K562 (cell line): Measurements from ENCODE around the gene ATXN1. TPM values are rescaled to one million over a fixed set of nuclear protein-coding genes. Genes with fewer than 3 reads are reported as not detected.

ENCODE experiments used
- ARHGAP35 ChIP-seq: fragments of 450-650 bp; IDR thresholded peaks from 2 replicates; pipeline ENCODE4 v1.6.1; 2018; ENCODE audit not compliant: partially characterized antibody
- CBFB ChIP-seq: sonication (generic); formaldehyde crosslinking; IDR thresholded peaks from 2 replicates; pipeline ENCODE4 v1.4.0; 2020; ENCODE audit warnings: mild to moderate bottlenecking, missing genetic modification reagents
- CXXC5 ChIP-seq: fragments of 250-450 bp; sonication (Bioruptor Pico); IDR thresholded peaks from 2 replicates; pipeline ENCODE4 v1.8.0; 2022; ENCODE audit warnings: inconsistent platforms, mild to moderate bottlenecking, moderate library complexity
- ESRRB ChIP-seq: fragments of 250-450 bp; sonication (Bioruptor Pico); IDR thresholded peaks from 2 replicates; pipeline ENCODE4 v1.5.0; 2020; ENCODE audit warnings: mild to moderate bottlenecking, moderate library complexity, borderline replicate concordance
- PHB ChIP-seq: fragments of 250-450 bp; sonication (Bioruptor Pico); IDR thresholded peaks from 2 replicates; pipeline ENCODE4 v1.5.0; 2021
- PURB ChIP-seq: sonication (generic); formaldehyde crosslinking; IDR thresholded peaks from 2 replicates; pipeline ENCODE4 v1.9.0; 2021; ENCODE audit warnings: low read depth, mild to moderate bottlenecking, missing genetic modification reagents
- ZKSCAN3 ChIP-seq: fragments of 250-450 bp; sonication (Bioruptor Pico); IDR thresholded peaks from 2 replicates; pipeline ENCODE4 v1.4.0; 2020
- ZNF174 ChIP-seq: fragments of 250-450 bp; sonication (Bioruptor Pico); IDR thresholded peaks from 2 replicates; pipeline ENCODE4 v1.4.0; 2020; ENCODE audit warnings: mild to moderate bottlenecking
- ZNF282 ChIP-seq: sonication (generic); formaldehyde crosslinking; IDR thresholded peaks from 2 replicates; pipeline ENCODE4 v1.8.1; 2023; ENCODE audit warnings: missing genetic modification reagents
- polyA plus RNA-seq, 8 experiments: library from polyadenylated mRNA; depleted of rRNA in 4 of 8; stranded (reverse) in 5 of 8; unstranded in 3 of 8; fragments of >200 nt; fragmentation: Nextera tagmentation in 2 of 8; fragmentation: Illumina TruSeq in 1 of 8; extraction: Ambion mirVana in 2 of 8; extraction: Trizol in 1 of 8; gene quantifications; 2 replicates each; pipeline versions ENCODE4 v1.2.1 to v1.2.3, GENCODE V29; 2011 to 2014; ENCODE audit warnings: inconsistent platforms in 1 of 8, missing spikeins in 1 of 8
- total RNA-seq, 7 experiments: library from RNA; depleted of rRNA in 6 of 7; stranded (reverse); fragments of >200 nt in 6 of 7; fragmentation: Illumina TruSeq in 2 of 7; extraction: Trizol in 2 of 7; gene quantifications; 2 replicates each; pipeline versions ENCODE4 v1.2.1 to v1.2.3, GENCODE V29; 2011 to 2021; ENCODE audit warnings: low replicate concordance in 1 of 7
- TF ChIP-seq, protein P1 (sequence below): fragments of 450-650 bp; IDR thresholded peaks from 2 replicates; pipeline ENCODE4 v1.6.1; 2016; ENCODE audit warnings: mild to moderate bottlenecking, moderate library complexity
- TF ChIP-seq, protein P2 (sequence below): sonication (generic); formaldehyde crosslinking; IDR thresholded peaks from 2 replicates; pipeline ENCODE4 v1.8.1; 2023; ENCODE audit warnings: mild to moderate bottlenecking, missing genetic modification reagents, moderate library complexity
- TF ChIP-seq, protein P3 (sequence below): IDR thresholded peaks from 2 replicates; pipeline ENCODE4 v1.6.1; 2011; ENCODE audit not compliant: insufficient read length; ENCODE audit errors: extremely low read depth
- TF ChIP-seq, protein P4 (sequence below): fragments of 250-450 bp; sonication (Bioruptor Pico); IDR thresholded peaks from 2 replicates; pipeline ENCODE4 v1.8.0; 2021; ENCODE audit warnings: moderate library complexity, mild to moderate bottlenecking, inconsistent platforms
- TF ChIP-seq, protein P5 (sequence below): fragments of 250-450 bp; sonication (Bioruptor Pico); IDR thresholded peaks from 2 replicates; pipeline ENCODE4 v1.6.1; 2021; ENCODE audit warnings: mild to moderate bottlenecking

Gene ATXN1
- total and polyA plus RNA-seq, 9 of the 15 experiments (the other 6 are each of a cell fraction or from before 2014, with no cell fraction given) = under 0.01 to 1.2 (median 0.58) TPM

DNA sequence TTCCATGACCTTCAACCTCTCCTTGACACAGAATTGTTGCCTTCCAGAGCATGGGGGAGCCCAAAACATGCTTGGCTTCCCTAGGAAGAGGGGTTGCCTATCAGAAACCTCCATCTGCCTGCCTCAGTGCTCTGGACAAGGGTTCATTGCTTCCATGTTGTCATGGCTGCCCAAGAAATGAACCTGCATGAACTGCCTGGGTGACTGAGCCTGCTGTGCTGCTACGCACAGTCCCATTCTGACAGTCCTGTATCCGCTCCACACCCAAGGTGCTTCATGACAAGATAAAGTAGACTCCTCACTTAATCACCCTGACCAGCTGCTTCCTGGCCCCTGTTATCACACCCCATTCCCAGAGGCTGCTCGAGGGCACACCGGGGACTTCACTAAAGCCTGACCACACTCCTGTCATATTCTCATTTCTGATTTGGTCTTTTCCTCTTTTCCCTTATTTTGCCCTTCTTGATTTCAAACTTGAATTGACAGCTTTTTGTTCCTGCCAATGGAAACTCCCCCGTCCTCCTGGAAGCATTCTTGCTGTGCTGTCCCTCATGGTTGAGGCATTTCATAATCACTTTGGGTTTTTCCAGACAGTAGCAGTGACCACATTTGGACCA, 491.0 kb downstream of the ATXN1 start (continued):
- TF ChIP-seq, protein P1, sequence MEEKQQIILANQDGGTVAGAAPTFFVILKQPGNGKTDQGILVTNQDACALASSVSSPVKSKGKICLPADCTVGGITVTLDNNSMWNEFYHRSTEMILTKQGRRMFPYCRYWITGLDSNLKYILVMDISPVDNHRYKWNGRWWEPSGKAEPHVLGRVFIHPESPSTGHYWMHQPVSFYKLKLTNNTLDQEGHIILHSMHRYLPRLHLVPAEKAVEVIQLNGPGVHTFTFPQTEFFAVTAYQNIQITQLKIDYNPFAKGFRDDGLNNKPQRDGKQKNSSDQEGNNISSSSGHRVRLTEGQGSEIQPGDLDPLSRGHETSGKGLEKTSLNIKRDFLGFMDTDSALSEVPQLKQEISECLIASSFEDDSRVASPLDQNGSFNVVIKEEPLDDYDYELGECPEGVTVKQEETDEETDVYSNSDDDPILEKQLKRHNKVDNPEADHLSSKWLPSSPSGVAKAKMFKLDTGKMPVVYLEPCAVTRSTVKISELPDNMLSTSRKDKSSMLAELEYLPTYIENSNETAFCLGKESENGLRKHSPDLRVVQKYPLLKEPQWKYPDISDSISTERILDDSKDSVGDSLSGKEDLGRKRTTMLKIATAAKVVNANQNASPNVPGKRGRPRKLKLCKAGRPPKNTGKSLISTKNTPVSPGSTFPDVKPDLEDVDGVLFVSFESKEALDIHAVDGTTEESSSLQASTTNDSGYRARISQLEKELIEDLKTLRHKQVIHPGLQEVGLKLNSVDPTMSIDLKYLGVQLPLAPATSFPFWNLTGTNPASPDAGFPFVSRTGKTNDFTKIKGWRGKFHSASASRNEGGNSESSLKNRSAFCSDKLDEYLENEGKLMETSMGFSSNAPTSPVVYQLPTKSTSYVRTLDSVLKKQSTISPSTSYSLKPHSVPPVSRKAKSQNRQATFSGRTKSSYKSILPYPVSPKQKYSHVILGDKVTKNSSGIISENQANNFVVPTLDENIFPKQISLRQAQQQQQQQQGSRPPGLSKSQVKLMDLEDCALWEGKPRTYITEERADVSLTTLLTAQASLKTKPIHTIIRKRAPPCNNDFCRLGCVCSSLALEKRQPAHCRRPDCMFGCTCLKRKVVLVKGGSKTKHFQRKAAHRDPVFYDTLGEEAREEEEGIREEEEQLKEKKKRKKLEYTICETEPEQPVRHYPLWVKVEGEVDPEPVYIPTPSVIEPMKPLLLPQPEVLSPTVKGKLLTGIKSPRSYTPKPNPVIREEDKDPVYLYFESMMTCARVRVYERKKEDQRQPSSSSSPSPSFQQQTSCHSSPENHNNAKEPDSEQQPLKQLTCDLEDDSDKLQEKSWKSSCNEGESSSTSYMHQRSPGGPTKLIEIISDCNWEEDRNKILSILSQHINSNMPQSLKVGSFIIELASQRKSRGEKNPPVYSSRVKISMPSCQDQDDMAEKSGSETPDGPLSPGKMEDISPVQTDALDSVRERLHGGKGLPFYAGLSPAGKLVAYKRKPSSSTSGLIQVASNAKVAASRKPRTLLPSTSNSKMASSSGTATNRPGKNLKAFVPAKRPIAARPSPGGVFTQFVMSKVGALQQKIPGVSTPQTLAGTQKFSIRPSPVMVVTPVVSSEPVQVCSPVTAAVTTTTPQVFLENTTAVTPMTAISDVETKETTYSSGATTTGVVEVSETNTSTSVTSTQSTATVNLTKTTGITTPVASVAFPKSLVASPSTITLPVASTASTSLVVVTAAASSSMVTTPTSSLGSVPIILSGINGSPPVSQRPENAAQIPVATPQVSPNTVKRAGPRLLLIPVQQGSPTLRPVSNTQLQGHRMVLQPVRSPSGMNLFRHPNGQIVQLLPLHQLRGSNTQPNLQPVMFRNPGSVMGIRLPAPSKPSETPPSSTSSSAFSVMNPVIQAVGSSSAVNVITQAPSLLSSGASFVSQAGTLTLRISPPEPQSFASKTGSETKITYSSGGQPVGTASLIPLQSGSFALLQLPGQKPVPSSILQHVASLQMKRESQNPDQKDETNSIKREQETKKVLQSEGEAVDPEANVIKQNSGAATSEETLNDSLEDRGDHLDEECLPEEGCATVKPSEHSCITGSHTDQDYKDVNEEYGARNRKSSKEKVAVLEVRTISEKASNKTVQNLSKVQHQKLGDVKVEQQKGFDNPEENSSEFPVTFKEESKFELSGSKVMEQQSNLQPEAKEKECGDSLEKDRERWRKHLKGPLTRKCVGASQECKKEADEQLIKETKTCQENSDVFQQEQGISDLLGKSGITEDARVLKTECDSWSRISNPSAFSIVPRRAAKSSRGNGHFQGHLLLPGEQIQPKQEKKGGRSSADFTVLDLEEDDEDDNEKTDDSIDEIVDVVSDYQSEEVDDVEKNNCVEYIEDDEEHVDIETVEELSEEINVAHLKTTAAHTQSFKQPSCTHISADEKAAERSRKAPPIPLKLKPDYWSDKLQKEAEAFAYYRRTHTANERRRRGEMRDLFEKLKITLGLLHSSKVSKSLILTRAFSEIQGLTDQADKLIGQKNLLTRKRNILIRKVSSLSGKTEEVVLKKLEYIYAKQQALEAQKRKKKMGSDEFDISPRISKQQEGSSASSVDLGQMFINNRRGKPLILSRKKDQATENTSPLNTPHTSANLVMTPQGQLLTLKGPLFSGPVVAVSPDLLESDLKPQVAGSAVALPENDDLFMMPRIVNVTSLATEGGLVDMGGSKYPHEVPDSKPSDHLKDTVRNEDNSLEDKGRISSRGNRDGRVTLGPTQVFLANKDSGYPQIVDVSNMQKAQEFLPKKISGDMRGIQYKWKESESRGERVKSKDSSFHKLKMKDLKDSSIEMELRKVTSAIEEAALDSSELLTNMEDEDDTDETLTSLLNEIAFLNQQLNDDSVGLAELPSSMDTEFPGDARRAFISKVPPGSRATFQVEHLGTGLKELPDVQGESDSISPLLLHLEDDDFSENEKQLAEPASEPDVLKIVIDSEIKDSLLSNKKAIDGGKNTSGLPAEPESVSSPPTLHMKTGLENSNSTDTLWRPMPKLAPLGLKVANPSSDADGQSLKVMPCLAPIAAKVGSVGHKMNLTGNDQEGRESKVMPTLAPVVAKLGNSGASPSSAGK = peak; percentile 72
- TF ChIP-seq, protein P2, sequence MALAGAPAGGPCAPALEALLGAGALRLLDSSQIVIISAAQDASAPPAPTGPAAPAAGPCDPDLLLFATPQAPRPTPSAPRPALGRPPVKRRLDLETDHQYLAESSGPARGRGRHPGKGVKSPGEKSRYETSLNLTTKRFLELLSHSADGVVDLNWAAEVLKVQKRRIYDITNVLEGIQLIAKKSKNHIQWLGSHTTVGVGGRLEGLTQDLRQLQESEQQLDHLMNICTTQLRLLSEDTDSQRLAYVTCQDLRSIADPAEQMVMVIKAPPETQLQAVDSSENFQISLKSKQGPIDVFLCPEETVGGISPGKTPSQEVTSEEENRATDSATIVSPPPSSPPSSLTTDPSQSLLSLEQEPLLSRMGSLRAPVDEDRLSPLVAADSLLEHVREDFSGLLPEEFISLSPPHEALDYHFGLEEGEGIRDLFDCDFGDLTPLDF (CRISPR knock-in tag) = no peak; the same call in 1 of the 2 replicates
- no peak for TF ChIP-seq CBFB (CRISPR knock-in tag)
- TF ChIP-seq, protein P3, sequence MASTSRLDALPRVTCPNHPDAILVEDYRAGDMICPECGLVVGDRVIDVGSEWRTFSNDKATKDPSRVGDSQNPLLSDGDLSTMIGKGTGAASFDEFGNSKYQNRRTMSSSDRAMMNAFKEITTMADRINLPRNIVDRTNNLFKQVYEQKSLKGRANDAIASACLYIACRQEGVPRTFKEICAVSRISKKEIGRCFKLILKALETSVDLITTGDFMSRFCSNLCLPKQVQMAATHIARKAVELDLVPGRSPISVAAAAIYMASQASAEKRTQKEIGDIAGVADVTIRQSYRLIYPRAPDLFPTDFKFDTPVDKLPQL = no peak
- no peak for TF ChIP-seq PHB
- no peak for TF ChIP-seq ESRRB (CRISPR knock-in tag)
- no peak for TF ChIP-seq ZNF282 (CRISPR knock-in tag)
- TF ChIP-seq, protein P4, sequence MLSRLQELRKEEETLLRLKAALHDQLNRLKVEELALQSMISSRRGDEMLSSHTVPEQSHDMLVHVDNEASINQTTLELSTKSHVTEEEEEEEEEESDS (CRISPR knock-in tag) = no peak
- peak; percentile 93 for TF ChIP-seq CXXC5 (CRISPR knock-in tag)
- TF ChIP-seq ARHGAP35 = peak; percentile 58
- TF ChIP-seq ZNF174 (CRISPR knock-in tag) = no peak
- TF ChIP-seq, protein P5, sequence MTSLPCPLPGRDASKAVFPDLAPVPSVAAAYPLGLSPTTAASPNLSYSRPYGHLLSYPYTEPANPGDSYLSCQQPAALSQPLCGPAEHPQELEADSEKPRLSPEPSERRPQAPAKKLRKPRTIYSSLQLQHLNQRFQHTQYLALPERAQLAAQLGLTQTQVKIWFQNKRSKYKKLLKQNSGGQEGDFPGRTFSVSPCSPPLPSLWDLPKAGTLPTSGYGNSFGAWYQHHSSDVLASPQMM (CRISPR knock-in tag) = no peak
- TF ChIP-seq ZKSCAN3 (CRISPR knock-in tag) = no peak
- no peak for TF ChIP-seq PURB (CRISPR knock-in tag)
